Fibroblast of lung (primary cell): ENCODE results near the gene NEURL1B.

Experiments
- CTCF ChIP-seq, 2 donors: IDR thresholded peaks in 1 of 2; conservative IDR thresholded peaks in 1 of 2; 1 replicate in 1 of 2; 2 replicates in 1 of 2; pipeline ENCODE4 v1.5.1; 2011 to 2012; ENCODE audit warnings: low read length in 2 of 2, control low read depth in 1 of 2, inconsistent platforms in 1 of 2, low read depth in 1 of 2, mild to moderate bottlenecking in 1 of 2
- EZH2 ChIP-seq: IDR thresholded peaks from 2 replicates; pipeline ENCODE4 v1.5.1; 2012; ENCODE audit warnings: low read length, control low read depth, mild to moderate bottlenecking; ENCODE audit errors: missing control alignments

- TF ChIP-seq EZH2 (no peak), CTCF (conservative IDR thresholded peaks at IDR 0.05 in 1 of 2, IDR thresholded peaks at IDR 0.05 in 1 of 2; ENCODE audit: low read depth in 1 of 2, low read length in 2 of 2) (no peak)
Measured at GRCh38 chr5:172660974-172661373, 19.9 kb downstream of the NEURL1B start.
